ENCODE data around the gene DNAJC21.
A peak's percentile ranks its signal among the peaks of the same experiment; 100 is the strongest.

DNAJC21 gene

DNA sequence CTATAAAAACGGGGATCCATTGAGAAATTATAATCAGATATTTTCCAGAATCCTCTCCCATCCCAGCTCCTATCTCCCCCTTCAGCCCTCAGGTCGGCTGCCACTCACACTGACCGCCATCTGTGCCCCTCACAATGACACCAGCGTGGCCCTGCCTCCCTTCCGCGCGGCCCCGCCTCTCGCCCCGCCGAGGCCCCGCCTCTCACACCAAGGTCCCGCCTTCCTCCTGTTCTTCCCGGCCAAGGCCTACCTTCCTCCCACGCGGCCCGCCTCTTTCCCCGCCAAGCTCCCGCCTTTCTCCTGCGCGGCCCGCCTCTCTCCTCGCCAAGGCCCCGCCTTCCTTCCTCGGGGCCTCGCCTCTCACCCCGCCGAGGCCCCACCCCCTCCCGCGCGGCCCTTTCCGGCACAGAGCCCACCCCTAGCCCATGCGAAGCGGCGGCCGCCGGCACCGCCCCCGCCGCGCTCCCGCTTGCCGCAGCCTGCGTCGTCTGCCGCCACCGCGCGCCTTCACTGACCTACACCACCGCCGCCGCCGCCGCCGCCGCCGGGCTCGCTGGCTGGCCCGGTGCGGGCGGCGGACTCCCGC, at the start of gene DNAJC21:
TSS of gene DNAJC21 (plus strand) at position 426 of the 586 bp plus-strand sequence. CDS start 261 bp downstream, outside the sequence.
- Histone ChIP-seq H3K4me3 (ENCODE audit: low read depth in 1 of 5, low read length in 5 of 5) (peak within 1 kb of the TSS; percentile 80 to 98 (median 84)), H3K36me3 (ENCODE audit: control insufficient read depth in 5 of 5, insufficient read depth in 5 of 5, low read length in 5 of 5) (peaks cover 13 to 27% (median 20%) of the 10 kb centered on the region in 5 donors), H3K4me1 (ENCODE audit: control insufficient read depth in 5 of 5, insufficient read depth in 5 of 5, low read length in 5 of 5) (peaks cover 0 to 20% (median 19%) of the 10 kb centered on the region in 5 donors), H3K9me3 (ENCODE audit: control insufficient read depth in 5 of 5, low read length in 5 of 5) (no peaks in the 10 kb centered on the region), H3K27ac (ENCODE audit: low read depth, low read length) (peak within 1 kb of the TSS; percentile 87), H3K27me3 (ENCODE audit: control insufficient read depth in 5 of 5, insufficient read depth in 4 of 5, low read length in 5 of 5) (no peaks in the 10 kb centered on the region), H3K9ac (ENCODE audit: low read length in 5 of 5) (peak within 1 kb of the TSS; percentile 75 to 97 (median 88))

DNA sequence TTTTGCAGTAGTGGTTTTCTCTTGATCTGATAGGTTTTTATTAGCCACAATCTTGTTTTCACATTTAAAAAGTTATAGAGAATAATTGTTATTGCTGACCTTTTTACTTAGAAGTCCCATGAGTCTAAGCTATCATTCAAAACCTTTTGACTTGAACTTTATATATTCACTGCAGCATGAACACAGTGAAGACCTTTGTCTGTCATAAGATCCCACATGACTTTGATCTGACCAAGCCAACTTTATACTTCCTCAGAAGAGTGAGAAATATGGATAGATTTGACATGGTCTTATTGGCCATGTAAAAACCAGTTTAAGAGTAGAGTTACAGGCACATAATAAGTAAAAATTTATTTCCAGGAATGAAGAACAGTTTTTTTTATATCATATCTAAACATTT, 48.1 kb upstream of the DNAJC21 start:
- no peak overlapping the region for H3K4me3 ChIP-seq (ENCODE audit: low read depth in 1 of 5, low read length in 5 of 5)
- peaks cover 0 to 7% (median 0%) of the 10 kb centered on the region in 5 donors for H3K9me3 ChIP-seq (ENCODE audit: control insufficient read depth in 5 of 5, low read length in 5 of 5)
- H3K4me1 ChIP-seq (ENCODE audit: control insufficient read depth in 5 of 5, insufficient read depth in 5 of 5, low read length in 5 of 5), result no peaks in the 10 kb centered on the region
- H3K27ac ChIP-seq (ENCODE audit: low read depth, low read length), result no peak overlapping the region
- H3K36me3 ChIP-seq (ENCODE audit: control insufficient read depth in 5 of 5, insufficient read depth in 5 of 5, low read length in 5 of 5), result no peaks in the 10 kb centered on the region
- no peaks in the 10 kb centered on the region for H3K27me3 ChIP-seq (ENCODE audit: control insufficient read depth in 5 of 5, insufficient read depth in 4 of 5, low read length in 5 of 5)
- H3K9ac ChIP-seq (ENCODE audit: low read length in 5 of 5), result no peak overlapping the region

DNA sequence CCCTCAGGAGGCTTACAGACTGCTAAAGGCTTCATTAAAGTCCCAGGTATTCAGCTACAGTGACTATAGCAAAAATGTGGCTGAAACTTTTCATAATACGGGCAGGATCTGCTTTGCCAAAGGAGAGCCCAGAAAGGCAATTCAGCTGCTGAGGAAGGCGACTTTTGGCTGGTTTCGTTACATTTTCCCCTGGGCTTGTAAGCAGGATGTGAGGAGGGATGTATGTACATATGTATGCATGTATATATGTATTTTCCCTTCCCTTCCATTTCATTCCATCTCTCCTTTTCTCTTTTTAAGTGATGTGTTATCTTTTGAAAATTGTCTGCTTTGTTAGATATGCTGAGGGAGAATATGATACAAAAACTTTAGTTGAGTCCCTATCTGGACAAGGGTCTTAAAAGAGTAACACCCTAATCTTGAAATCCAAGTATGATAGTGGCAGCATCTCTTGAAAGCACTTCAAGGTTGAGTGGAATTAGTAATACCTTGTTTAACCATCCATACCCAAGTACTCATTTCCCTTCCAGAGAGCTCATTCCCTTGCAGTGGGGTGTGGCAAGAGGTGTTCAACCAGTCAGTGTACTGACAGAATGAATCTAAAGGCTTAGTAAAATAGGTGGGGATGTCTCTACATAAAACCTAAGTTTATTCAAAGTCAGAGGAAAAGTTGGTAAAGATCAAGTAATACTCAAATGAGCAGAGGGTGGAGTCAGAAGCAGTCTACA, 42.8 kb upstream of the DNAJC21 start:
- Histone ChIP-seq H3K27ac (ENCODE audit: low read depth, low read length) (no peak overlapping the region), H3K4me1 (ENCODE audit: control insufficient read depth in 5 of 5, insufficient read depth in 5 of 5, low read length in 5 of 5) (no peaks in the 10 kb centered on the region)

DNA sequence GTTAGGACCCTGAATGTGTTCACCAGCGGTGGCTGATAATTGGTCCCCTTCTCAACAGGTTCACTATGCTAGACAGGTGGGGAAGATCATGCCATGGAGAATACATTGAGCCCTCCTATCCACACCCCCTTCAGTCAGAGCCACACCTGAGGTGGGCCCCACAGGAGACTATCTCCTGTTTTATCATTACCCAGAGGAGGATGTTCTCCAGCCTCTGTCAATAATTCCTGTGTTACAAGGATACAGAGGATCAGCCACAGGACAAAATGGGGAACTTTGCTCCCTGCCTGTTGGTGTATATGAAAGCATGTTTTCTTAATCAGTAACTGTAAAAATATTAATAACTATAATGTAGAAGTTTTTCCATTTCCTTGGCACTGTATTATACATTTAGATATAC, 40.0 kb upstream of the DNAJC21 start:
- no peak overlapping the region for H3K4me3 ChIP-seq (ENCODE audit: low read depth in 1 of 5, low read length in 5 of 5)
- H3K27me3 ChIP-seq (ENCODE audit: control insufficient read depth in 5 of 5, insufficient read depth in 4 of 5, low read length in 5 of 5), result peaks cover 0 to 3% (median 0%) of the 10 kb centered on the region in 5 donors
- H3K27ac ChIP-seq (ENCODE audit: low read depth, low read length), result no peak overlapping the region
- H3K36me3 ChIP-seq (ENCODE audit: control insufficient read depth in 5 of 5, insufficient read depth in 5 of 5, low read length in 5 of 5), result no peaks in the 10 kb centered on the region
- H3K4me1 ChIP-seq (ENCODE audit: control insufficient read depth in 5 of 5, insufficient read depth in 5 of 5, low read length in 5 of 5), result no peaks in the 10 kb centered on the region
- no peaks in the 10 kb centered on the region for H3K9me3 ChIP-seq (ENCODE audit: control insufficient read depth in 5 of 5, low read length in 5 of 5)
- no peak overlapping the region for H3K9ac ChIP-seq (ENCODE audit: low read length in 5 of 5)

More for the DNA sequence above, 42.8 kb upstream of the DNAJC21 start:
- H3K36me3 ChIP-seq (ENCODE audit: control insufficient read depth in 5 of 5, insufficient read depth in 5 of 5, low read length in 5 of 5), result no peaks in the 10 kb centered on the region
- H3K9me3 ChIP-seq (ENCODE audit: control insufficient read depth in 5 of 5, low read length in 5 of 5), result no peaks in the 10 kb centered on the region
- no peak overlapping the region for H3K9ac ChIP-seq (ENCODE audit: low read length in 5 of 5)
- no peak overlapping the region for H3K4me3 ChIP-seq (ENCODE audit: low read depth in 1 of 5, low read length in 5 of 5)
- H3K27me3 ChIP-seq (ENCODE audit: control insufficient read depth in 5 of 5, insufficient read depth in 4 of 5, low read length in 5 of 5), result peaks cover 0 to 3% (median 0%) of the 10 kb centered on the region in 5 donors

DNA sequence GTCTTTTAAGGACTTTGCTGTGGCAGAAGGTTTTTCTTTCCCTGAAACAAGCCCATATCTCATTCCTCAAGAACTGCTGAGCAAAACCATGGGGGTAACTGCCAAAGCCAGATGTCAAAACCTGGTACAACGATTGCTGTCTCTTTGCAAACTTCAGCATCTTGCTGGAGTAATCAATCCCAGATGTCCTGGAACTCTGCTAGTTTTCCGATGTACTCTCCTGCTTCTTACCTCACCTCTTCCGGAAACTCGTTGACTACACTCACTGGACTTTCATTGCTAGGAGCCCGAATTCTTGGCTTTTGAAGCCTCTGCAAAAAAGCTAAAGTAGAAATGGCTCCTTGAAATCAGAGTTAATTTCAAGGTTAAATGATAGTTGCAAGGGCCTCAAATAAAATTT, 37.4 kb upstream of the DNAJC21 start:
- no peak overlapping the region for H3K9ac ChIP-seq (ENCODE audit: low read length in 5 of 5)
- H3K9me3 ChIP-seq (ENCODE audit: control insufficient read depth in 5 of 5, low read length in 5 of 5), result no peaks in the 10 kb centered on the region
- H3K36me3 ChIP-seq (ENCODE audit: control insufficient read depth in 5 of 5, insufficient read depth in 5 of 5, low read length in 5 of 5), result peaks cover 0 to 4% (median 3%) of the 10 kb centered on the region in 5 donors
- H3K4me1 ChIP-seq (ENCODE audit: control insufficient read depth in 5 of 5, insufficient read depth in 5 of 5, low read length in 5 of 5), result no peaks in the 10 kb centered on the region
- H3K27ac ChIP-seq (ENCODE audit: low read depth, low read length), result no peak overlapping the region
- peaks cover 0 to 3% (median 0%) of the 10 kb centered on the region in 5 donors for H3K27me3 ChIP-seq (ENCODE audit: control insufficient read depth in 5 of 5, insufficient read depth in 4 of 5, low read length in 5 of 5)
- H3K4me3 ChIP-seq (ENCODE audit: low read depth in 1 of 5, low read length in 5 of 5), result no peak overlapping the region

DNA sequence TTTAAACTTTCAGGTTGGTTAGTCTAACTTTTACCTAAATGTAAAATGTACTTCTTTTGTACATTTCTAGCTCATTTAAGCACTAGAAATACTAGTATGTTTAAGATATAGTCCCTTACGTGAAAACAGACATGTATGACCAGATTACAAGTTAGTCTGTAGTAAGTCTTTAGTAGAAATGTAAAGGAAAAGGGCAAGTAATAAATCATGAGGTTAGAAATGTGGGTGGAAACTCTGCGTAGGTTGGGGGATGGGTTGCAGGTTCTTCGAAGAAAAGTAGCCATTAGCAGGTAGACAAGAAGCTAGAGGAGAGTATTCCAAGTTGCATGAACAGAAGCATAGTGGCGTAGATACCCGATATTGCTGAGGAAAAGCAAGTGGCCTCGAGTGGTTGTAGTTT, 36.9 kb upstream of the DNAJC21 start:
- Histone ChIP-seq H3K36me3 (ENCODE audit: control insufficient read depth in 5 of 5, insufficient read depth in 5 of 5, low read length in 5 of 5) (peaks cover 0 to 4% (median 3%) of the 10 kb centered on the region in 5 donors), H3K4me1 (ENCODE audit: control insufficient read depth in 5 of 5, insufficient read depth in 5 of 5, low read length in 5 of 5) (no peaks in the 10 kb centered on the region), H3K27me3 (ENCODE audit: control insufficient read depth in 5 of 5, insufficient read depth in 4 of 5, low read length in 5 of 5) (peaks cover 0 to 3% (median 0%) of the 10 kb centered on the region in 5 donors), H3K9ac (ENCODE audit: low read length in 5 of 5) (no peak overlapping the region), H3K9me3 (ENCODE audit: control insufficient read depth in 5 of 5, low read length in 5 of 5) (no peaks in the 10 kb centered on the region), H3K4me3 (ENCODE audit: low read depth in 1 of 5, low read length in 5 of 5) (no peak overlapping the region), H3K27ac (ENCODE audit: low read depth, low read length) (no peak overlapping the region)

DNA sequence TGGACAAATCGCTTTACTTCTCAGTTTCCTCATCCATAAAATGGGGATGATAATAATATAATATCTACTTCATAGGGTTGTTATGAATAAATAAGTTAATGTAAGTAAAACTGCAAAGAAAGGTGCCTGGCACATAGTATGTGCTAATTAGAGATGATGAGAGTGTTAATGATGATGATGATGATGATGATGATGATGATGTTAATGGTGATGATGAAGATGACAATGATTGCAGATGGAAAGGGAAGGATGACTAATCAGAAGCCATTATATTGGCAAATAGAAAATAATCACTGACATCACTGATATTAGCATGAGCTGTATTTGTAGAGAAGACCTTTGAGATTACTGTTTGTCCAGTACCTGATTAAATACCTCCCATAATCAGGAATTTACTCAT, 34.6 kb upstream of the DNAJC21 start:
- H3K4me1 ChIP-seq (ENCODE audit: control insufficient read depth in 5 of 5, insufficient read depth in 5 of 5, low read length in 5 of 5), result no peaks in the 10 kb centered on the region
- peaks cover 0 to 4% (median 3%) of the 10 kb centered on the region in 5 donors for H3K36me3 ChIP-seq (ENCODE audit: control insufficient read depth in 5 of 5, insufficient read depth in 5 of 5, low read length in 5 of 5)
- no peak overlapping the region for H3K4me3 ChIP-seq (ENCODE audit: low read depth in 1 of 5, low read length in 5 of 5)
- H3K27me3 ChIP-seq (ENCODE audit: control insufficient read depth in 5 of 5, insufficient read depth in 4 of 5, low read length in 5 of 5), result no peaks in the 10 kb centered on the region
- H3K9ac ChIP-seq (ENCODE audit: low read length in 5 of 5), result no peak overlapping the region
- no peak overlapping the region for H3K27ac ChIP-seq (ENCODE audit: low read depth, low read length)
- no peaks in the 10 kb centered on the region for H3K9me3 ChIP-seq (ENCODE audit: control insufficient read depth in 5 of 5, low read length in 5 of 5)

DNA sequence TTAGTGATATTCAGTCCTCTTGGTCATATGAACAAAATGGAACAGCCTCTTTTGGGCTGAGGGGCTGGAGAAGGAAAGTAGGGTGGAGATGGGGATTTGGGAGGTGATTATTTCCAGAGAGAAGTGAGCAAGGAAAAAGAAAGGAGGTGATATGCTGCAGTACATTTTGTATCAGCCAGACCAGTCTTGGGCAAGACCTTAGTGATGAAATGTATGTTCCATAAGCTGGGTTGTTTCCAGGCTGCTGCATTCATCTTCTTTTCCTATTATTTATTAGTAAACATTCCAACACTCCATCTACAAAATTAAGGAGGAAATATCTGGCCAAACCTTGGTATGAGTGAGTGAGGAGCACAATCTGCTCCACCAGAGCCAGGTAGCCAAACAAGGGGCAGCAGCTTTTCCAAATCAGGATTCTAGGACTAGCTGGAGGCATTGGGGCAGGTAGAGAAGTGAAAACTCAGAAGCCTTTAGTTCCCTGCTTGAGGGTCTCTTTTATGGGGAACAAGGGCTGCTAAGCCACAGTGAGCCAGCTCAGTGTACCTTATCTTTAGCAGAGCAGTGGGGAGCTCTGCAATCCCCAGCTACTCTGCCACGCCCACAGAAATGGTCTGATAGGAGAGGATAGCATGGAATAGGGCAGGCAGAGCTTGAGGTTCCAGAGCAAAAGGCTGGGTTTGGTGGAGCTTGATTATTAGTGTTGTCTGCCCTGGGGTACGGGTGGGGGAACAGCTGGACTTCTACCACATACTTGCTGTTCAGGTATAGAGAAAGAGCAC, 33.5 kb upstream of the DNAJC21 start:
- Histone ChIP-seq H3K4me1 (ENCODE audit: control insufficient read depth in 5 of 5, insufficient read depth in 5 of 5, low read length in 5 of 5) (no peaks in the 10 kb centered on the region), H3K4me3 (ENCODE audit: low read depth in 1 of 5, low read length in 5 of 5) (no peak overlapping the region), H3K9ac (ENCODE audit: low read length in 5 of 5) (no peak overlapping the region), H3K36me3 (ENCODE audit: control insufficient read depth in 5 of 5, insufficient read depth in 5 of 5, low read length in 5 of 5) (peaks cover 0 to 4% (median 3%) of the 10 kb centered on the region in 5 donors), H3K9me3 (ENCODE audit: control insufficient read depth in 5 of 5, low read length in 5 of 5) (no peaks in the 10 kb centered on the region), H3K27ac (ENCODE audit: low read depth, low read length) (no peak overlapping the region), H3K27me3 (ENCODE audit: control insufficient read depth in 5 of 5, insufficient read depth in 4 of 5, low read length in 5 of 5) (no peaks in the 10 kb centered on the region)

DNA sequence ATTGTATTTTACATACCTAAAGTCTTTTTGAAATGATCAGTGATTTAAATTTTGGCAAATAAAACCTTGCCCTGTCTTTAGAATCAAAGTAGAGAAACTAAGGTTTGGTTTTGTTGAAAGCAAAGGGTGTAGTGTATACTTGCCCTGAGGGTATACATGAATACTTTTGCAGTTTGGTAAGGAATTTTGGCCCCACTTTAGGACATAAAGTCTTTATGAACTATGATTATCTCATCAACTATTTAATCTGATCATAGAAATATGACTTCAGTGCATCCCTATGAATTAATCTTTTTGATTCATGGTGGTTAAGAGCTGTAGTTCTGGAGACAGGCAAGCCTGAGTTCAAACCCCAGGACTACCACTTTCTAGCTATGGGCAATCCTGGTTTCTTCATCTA, 31.7 kb upstream of the DNAJC21 start:
- no peaks in the 10 kb centered on the region for H3K9me3 ChIP-seq (ENCODE audit: control insufficient read depth in 5 of 5, low read length in 5 of 5)
- no peaks in the 10 kb centered on the region for H3K4me1 ChIP-seq (ENCODE audit: control insufficient read depth in 5 of 5, insufficient read depth in 5 of 5, low read length in 5 of 5)
- no peaks in the 10 kb centered on the region for H3K27me3 ChIP-seq (ENCODE audit: control insufficient read depth in 5 of 5, insufficient read depth in 4 of 5, low read length in 5 of 5)
- peaks cover 0 to 4% (median 3%) of the 10 kb centered on the region in 5 donors for H3K36me3 ChIP-seq (ENCODE audit: control insufficient read depth in 5 of 5, insufficient read depth in 5 of 5, low read length in 5 of 5)
- no peak overlapping the region for H3K9ac ChIP-seq (ENCODE audit: low read length in 5 of 5)
- H3K27ac ChIP-seq (ENCODE audit: low read depth, low read length), result no peak overlapping the region
- H3K4me3 ChIP-seq (ENCODE audit: low read depth in 1 of 5, low read length in 5 of 5), result no peak overlapping the region

Measured in subcutaneous abdominal adipose tissue (tissue), 5 donors.